NCI-H526 treated with DMSO at 0.1 percent for 48 hours (cell line): Measurements from ENCODE around the gene PRDX5.
A peak's percentile ranks its signal among the peaks of the same experiment; 100 is the strongest.

Source experiments
- DNase-seq: peaks from one replicate; lab custom pipeline; 2025; lab: John Stamatoyannopoulos, UW

PRDX5 gene

DNA sequence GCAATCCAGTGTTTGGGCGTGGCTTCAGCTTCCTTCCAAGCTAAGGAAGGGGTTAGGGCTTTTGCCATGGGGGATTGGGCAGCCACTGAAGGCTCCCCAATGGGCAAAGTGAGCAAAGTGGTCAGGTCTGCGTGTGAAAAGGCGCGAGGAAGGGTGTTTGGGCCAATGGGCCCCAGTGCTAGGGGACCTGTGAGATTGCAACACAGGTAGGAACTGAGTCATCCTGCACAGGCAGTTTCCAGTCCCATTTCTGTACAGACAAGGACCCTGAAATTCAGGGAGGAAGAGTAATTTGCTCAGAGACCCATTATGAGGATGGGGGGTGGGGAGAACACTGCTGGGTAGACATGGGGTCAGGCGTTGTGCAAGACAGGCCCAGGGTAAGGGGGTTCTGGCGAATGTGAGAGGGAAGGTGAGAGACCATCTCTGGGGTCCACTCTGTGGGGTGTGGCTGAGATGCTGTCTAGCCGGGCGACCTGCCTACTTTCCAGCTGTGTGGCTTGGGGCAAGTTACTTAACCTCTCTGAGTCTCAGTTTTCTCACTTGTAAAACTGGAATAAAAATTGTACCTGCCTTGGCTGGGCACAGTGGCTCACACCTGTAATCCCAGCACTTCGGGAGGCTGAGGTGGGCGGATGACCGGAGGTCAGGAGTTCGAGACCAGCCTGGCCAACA is 29.4 kb downstream of the PRDX5 start:
- DNase-seq, result no peak

DNA sequence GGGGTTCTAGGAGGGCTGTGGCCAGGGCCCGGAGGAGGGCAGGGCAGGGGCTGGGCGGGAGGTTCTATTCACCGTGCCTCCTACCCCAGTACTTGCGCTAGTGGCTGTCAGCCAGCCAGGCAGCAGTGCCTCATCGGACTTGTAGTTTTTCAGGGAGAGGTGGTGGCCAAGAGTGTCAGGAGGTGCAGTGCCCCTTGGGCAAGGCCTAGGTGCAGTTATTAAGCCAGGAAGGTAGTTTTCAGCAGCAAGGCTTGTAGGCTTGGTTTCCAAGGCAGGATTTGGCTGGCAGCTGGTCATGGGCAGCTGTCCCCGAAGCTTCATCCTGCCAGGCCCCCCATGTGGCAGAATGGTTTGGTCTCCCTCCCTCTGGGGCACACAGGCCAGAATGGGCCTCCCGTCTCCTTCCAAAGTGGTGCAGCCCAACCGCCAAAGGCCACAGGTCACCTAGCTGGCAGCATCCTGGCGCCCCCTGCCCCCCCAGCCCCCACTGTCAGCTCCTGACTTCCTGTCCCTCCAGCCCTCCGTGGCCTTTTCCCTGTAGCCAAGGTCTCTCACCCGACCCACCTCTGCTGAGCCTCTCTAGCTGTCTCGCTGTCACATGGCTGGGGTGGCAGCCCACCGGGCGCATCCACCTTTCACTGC is 30.6 kb downstream of the PRDX5 start:
- DNase-seq, result no peak

DNA sequence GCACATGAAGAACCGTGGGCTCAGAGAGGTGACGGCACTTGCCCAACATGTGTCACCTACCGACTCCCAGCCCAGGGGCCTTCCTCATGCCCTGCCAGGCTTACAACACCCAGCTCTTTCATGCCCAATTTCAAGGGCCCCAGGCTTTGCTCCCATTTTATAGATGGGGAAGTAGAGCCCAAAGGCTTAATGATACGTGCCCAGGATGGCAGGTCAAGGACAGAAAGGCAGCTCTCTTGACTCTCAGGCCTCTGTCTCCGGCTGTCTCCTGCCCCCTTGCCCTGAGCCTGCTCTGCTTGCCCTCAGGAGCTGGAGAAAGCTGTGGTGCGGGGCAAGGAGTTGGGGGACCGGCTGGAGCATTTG is 31.1 kb downstream of the PRDX5 start:
- no peak for DNase-seq

DNA sequence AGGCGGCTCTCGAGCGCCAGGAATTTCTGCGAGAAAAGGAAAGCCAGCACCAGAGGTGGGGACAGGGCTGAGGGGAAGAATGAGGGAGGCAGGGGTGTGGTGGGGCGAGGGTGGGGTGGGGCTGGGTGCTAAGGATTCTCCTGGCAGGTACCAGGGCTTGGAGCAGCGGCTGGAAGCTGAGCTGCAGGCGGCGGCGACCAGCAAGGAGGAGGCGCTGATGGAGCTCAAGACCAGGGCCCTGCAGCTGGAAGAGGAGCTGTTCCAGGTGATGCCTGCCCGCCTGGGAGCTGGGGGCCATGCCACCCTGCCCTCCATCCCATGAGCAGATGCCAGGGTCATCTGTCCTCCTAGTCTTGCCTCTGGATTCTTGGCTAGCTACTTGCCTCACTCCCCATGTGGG is 31.5 kb downstream of the PRDX5 start:
- no peak for DNase-seq

DNA sequence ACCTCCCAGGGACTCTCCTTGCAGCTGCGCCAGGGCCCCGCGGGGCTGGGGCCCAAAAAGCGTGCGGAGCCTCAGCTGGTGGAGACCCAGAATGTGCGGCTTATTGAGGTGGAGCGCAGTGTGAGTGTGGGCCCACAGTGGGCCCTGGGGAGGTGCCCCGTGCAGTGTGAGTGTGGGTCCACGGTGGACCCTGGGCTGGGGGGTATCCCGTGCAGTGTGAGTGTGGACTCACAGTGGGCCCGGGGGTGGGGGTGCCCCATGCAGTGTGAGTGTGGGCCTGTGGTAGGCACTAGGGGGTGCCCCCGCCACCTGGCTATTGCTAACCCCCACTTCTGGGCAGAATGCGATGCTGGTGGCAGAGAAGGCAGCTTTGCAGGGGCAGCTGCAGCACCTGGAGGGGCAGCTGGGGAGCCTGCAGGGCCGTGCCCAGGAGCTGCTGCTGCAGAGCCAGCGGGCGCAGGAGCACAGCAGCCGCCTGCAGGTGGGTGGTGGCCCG is 33.3 kb downstream of the PRDX5 start:
- no peak for DNase-seq

DNA sequence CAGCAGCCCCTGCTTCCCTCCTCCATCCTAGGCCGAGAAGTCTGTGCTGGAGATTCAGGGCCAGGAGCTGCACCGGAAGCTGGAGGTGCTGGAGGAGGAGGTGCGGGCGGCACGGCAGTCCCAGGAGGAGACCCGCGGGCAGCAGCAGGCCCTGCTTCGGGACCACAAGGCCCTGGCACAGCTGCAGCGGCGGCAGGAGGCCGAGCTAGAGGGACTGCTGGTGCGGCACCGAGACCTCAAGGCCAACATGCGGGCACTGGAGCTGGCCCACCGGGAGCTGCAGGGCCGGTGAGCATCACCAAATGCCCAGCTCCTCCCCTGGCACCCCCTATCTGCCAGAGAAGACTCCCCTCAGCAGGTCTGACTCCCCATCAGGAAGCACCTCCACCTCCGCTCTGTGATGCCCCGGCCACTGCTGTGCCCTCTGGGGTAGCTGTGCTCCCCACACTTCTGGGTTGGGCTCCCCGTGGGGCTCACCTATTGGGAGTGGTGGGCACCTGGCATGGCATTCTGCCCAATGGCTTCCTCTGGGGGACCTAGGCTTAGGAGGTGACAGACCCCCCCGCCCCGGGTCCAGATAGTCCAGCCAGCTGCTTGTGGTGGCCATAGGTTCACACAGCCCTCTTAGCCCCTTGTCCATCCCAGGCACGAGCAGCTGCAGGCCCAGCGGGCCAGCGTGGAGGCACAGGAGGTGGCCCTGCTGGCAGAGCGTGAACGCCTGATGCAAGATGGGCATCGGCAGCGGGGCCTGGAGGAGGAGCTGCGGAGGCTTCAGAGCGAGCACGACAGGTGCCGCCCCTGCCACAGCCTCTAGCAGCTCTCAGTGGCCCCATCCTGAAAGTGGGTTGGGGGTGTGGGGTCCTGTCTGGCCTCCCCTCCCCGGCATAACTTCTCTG is 34.4 kb downstream of the PRDX5 start:
- no peak for DNase-seq

DNA sequence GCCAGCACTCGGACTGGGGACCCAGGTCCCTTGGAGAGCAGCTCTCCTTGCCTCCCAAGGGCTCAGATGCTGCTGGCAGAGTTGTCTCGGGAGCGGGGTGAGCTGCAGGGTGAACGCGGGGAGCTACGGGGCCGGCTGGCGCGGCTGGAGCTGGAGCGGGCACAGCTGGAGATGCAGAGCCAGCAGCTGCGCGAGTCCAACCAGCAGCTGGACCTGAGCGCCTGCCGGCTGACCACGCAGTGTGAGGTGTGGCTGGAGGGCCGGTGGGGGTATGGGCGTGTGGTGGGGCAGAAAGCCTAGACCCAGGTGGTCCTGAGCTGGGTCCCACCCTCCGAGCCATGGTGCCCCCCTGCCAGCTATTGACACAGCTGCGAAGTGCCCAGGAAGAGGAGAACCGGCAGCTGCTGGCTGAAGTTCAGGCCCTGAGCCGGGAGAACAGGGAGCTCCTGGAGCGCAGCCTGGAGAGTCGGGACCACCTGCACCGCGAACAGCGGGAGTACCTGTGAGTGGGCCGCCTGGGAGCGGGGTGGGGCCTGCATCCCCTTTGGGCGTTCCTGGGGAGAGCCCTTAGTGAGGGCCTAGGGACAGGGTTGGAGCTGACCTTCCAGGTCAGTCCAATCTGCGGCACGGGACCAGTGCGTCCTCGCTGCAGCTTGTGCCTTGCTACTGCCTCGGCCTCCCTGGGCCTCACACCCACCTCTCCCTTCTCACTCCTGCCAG is 35.2 kb downstream of the PRDX5 start:
- no peak for DNase-seq

DNA sequence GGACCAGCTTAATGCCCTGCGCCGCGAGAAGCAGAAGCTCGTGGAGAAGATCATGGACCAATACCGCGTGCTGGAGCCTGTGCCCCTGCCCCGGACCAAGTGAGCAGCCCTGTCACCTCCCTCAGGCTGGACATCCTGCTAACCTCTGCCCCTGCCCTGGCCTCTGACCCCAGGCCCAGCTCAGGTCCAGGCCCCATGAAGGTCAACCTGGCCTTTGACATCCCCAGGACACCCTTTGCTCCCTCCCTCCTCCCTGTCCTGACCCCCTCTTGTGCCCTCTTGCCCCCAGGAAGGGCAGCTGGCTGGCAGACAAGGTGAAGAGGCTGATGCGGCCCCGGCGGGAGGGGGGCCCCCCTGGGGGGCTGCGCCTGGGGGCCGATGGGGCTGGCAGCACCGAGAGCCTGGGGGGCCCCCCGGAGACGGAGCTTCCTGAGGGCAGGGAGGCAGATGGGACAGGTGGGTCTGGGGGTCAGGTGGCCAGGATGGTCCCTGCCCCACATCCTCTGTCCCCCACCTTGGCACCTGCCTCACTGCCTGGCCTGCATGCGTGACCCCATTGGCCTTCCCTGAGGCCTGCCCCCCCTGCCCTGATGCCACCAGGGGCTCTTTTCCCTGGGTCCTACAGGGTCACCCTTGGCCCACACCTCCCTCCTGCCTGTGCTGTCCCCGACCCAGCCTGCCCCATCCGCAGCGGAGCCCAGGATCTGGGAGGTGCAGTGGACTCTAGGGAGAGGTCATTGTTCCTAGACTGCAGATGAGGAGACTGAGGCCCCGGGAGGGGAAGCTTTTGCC is 36.0 kb downstream of the PRDX5 start:
- no peak for DNase-seq

DNA sequence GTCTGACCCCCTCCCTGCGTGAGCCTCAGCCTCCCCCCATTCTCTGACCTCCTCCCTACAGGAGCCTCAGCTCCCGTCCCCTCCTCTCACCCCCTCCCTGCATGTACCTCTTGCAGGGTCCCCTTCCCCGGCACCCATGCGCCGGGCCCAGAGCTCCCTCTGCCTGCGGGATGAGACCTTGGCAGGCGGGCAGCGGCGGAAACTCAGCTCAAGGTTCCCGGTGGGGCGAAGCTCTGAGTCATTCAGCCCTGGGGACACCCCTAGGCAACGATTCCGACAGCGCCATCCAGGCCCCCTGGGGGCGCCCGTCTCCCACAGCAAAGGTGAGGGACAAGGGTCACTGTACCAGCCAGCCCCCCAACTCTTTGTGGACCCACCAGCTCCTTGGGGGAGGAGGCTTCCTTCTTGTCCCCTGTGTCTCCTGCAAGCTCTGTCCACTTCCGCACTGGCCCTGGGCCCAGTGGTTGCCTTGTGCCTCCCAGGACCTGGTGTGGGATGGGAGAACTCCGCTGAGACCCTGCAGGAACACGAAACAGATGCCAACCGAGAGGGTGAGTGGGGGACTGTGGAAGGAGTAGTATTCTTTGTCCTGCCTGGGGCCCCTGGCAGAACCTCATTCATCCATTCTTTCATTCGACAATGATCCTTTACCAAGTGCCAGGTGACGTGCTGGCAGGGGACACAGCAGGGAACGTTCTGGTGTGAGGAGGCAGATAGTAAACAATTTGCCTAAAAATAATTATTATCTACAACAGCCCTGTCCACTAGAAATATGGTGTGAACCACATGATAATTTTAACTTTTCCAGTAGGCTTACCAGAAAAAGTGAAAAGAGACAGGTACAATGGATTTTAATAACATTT is 37.4 kb downstream of the PRDX5 start:
- DNase-seq, result peak; percentile 61

DNA sequence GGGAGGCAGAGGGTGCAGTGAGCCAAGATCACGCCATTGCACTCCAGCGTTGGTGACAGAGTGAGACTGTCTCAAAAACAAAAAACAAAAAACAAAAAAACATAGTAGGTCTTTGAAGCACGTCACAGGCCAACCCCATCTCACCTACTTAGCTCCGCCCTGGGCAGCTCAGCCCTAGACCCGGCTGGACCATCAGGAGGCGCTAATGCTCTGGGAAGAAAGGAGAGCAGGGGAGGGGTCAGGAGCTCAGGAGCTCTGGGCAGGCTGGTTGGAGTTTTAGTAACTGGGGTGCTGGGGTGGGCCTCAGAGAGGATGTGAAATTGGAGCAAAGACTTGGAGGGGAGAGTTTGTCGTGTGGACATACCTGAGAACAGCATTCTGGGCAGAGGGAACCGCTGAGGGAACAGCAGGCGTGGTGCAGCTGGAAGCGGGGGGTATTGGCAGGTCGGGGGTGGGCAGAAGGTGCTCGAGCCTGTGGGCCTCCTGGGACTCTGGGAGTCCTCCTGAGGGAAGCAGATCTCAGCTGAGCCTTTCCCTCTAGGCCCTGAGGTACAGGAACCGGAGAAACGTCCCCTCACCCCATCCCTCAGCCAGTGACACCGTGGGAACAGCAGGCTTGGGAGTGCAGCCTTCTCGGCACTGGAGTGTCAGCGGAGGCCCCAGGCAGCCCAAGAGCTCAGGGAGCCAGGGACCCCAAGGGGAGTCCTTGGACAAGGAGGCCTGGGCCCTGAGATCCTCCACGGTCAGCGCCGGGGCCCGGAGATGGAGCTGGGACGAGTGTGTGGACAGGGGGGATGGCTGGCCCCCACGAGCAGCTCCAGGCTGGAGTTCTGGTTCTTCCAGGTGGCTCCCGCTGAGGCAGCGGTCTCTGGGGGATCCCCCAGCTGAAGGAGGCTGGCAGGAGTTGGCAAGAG is 38.8 kb downstream of the PRDX5 start:
- peak; percentile 43 for DNase-seq

DNA sequence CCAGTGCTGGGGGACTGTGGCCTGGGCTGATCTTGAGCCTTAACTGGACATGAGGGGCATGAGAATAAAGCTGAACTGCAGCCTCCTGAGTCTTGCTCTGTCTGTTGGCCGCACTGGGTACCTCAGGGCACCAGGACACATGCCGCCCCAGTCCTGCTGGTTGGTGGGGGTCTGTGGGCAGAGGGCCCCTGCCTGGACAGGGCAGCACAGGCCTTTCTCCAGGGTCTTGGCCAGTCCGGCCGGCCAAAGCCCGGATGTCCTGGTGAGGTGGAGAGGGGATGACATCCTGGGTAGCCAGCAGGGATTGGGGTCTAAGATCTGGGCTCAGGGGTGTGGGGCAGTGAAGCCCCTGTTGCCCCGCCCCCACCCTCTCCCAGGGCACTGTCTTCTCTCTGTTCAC is 39.5 kb downstream of the PRDX5 start:
- DNase-seq, result no peak

DNA sequence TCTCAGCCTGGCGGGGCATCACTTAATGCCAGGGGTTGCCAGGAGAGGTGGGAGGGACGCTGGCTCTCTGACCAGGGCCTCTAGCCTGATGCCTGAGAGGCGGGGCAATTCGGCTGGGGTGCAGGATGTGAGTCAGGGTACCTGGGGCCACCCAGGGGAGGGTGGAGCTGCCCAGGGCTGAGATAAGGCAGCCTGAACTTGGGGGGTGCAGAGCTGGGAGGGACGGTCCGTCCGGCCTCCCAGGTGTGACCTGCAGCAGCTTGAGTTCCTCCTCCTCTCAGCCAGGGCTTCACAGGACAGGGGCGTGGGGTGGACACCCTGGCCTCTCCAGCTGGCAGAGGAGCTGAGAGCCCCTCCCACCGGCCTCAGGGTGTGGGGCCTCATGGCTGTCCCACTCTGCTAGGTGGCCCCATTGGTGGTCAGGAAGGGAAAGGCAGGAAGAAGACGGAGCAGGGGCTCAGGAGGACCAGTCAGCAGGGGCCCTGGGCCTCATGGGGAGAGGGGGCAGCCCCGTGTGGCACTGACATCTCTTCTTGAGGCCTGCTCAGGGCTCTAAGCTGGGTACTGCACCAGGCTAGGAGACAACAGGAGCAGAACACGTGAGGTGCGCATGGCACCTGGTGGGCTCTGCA is 40.1 kb downstream of the PRDX5 start:
- no peak for DNase-seq

DNA sequence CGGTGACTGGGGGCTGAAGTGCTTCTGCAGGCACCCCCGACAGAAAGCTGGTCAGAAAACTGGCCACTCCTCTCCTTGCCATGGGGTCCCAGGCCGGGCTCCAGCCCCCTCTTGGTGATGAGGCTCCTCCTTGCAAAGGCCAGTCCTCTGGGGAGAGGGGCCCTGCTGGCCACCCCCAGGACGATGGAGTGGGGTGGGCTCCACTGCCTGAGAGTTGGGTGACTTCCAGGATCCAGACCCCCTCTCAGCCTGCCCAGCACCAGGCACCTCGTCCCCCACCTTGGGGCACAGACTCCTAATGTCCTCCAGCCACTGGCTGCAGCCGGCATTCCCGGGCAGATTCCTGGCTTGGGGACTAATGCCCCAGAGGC is 40.6 kb downstream of the PRDX5 start:
- no peak for DNase-seq

DNA sequence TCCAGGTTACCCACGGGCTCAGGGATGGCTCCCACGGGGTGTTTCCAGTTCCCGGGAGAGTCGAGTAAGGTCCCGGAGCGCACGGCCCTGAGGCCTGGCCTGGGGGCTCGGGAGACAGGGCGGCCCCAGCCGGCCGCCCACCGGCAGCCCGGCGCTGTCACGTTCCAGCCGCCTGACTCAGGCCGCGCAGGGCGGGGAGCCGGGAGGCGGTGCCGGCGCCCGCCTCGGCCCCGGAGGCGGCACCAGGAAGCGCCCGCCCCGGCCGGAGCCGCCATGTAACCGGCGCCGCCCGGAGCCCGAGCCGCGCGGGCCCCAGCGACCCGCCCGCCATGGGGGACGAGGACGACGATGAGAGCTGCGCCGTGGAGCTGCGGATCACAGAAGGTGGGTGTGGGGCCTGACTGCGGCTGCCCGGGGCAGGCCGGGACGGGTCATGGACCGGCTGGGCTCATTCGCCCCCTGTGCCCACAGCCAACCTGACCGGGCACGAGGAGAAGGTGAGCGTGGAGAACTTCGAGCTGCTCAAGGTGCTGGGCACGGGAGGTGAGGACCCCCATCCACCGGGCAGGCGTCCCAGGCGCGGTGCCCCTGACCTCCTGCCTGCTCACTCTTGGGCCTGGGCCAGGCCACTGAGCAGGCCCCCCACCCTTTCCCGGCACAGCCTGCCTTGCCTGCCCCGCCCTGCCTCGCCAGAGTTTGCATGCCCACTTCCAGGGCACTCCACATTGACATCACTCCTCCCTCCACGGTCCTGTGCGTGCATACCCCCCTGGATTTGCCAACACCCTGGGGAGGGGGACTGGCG is 41.2 kb downstream of the PRDX5 start, which contains the start of gene RPS6KA4:
Gene RPS6KA4, plus strand, starts transcription at position 256 of the 805 bp plus-strand sequence. Its CDS starts 74 bp downstream, at position 330.
- DNase-seq, result peak; percentile 88

DNA sequence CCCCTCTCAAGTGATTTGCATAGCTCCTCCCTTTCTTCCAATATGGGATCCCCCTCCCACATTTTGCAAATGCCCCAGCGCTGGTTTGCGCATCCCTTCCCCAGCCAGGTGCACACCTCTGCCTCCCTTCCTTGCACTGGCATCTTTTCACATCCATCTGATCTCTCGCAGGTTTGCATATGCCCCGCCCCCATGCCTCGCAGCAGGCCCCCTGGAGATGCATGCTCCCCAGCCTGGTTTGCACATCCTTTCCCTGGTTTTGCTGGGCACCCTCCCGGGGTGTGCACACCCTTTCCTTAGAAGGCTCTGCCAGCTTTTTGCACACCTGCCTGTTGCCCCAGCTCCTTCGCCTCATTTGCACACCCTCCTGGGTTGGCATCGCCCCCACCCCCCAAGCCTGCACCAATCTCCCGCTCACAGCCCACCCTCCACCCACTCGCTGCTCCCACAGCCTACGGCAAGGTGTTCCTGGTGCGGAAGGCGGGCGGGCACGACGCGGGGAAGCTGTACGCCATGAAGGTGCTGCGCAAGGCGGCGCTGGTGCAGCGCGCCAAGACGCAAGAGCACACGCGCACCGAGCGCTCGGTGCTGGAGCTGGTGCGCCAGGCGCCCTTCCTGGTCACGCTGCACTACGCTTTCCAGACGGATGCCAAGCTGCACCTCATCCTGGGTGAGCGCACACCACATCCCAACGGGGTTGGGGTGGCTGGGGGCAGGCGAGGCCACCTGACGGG is 42.0 kb downstream of the PRDX5 start:
- peak; percentile 88 for DNase-seq

DNA sequence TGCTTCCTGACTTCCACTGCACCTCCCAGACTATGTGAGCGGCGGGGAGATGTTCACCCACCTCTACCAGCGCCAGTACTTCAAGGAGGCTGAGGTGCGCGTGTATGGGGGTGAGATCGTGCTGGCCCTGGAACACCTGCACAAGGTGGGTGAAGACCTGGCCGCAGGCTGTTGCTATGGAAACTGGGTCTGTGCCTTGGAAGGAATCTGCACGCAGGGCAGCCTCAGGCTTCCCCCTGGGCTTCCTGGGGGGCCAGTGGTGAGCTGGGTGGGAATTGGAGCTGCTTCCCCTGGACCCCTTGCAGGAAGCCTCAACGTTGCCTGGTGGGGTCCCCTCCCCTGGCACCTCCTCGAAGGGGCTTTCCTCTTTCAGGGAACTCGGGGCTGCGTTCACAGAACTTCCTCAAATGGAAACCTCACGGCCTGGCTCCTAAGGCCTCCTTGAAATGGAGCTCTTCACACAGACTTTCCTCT is 42.6 kb downstream of the PRDX5 start:
- DNase-seq, result no peak

DNA sequence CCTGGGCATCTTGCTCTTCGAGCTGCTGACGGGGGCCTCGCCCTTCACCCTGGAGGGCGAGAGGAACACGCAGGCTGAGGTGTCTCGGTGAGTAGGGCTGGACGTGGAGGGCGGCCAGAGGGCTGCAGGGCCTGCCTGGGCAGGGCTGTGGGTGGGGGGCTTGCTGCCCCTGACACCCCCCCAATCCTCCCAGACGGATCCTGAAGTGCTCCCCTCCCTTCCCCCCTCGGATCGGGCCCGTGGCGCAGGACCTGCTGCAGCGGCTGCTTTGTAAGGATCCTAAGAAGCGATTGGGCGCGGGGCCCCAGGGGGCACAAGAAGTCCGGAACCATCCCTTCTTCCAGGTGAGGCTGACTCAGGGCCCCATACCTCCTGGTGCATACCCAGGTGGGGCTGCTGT is 43.7 kb downstream of the PRDX5 start:
- no peak for DNase-seq
